ENCODE data around the gene RASSF8. TPM values are rescaled to one million over a fixed set of nuclear protein-coding genes. Genes with fewer than 3 reads are reported as not detected.

Gene RASSF8
- total and polyA plus RNA-seq, 10 donors = 1.4 to 38.0 (median 10.9) TPM

- Histone ChIP-seq H3K27me3 (replicated peaks in 1 of 7) (no peaks in the 10 kb centered on the region), H3K27ac (no peak overlapping the region), H3K4me1 (no peaks in the 10 kb centered on the region), H3K36me3 (no peaks in the 10 kb centered on the region), H3K4me3 (no peak overlapping the region), H3K9me3 (no peaks in the 10 kb centered on the region)
- TF ChIP-seq CTCF (IDR thresholded peaks at IDR 0.05 in 8 of 11, conservative IDR thresholded peaks at IDR 0.05 in 3 of 11) = no peak
- no peak for TF ChIP-seq POLR2A (IDR thresholded peaks at IDR 0.05)
- no peak for TF ChIP-seq POLR2AphosphoS5 (IDR thresholded peaks at IDR 0.05)
- 86 to 94% (median 90%) methylated on average over 8 of the region's 8 CpGs for WGBS, 5 donors
- DNase-seq = no peak
- intact Hi-C loops (cut with DNase I; ENCODE audit: low total_unique reads) = no loop called here
Observed at GRCh38 chr12:26058308-26058707, 99.8 kb downstream of the RASSF8 start.

GRCh38 chr12:26058818-26059217 is 100.3 kb downstream of the RASSF8 start:
- Histone ChIP-seq H3K27ac (no peak overlapping the region), H3K36me3 (no peaks in the 10 kb centered on the region), H3K4me3 (no peak overlapping the region), H3K27me3 (replicated peaks in 1 of 7) (no peaks in the 10 kb centered on the region), H3K9me3 (no peaks in the 10 kb centered on the region), H3K4me1 (no peaks in the 10 kb centered on the region)
- intact Hi-C loops (cut with DNase I; ENCODE audit: low total_unique reads) = no loop called here
- no peak for DNase-seq
- no peak for TF ChIP-seq POLR2A (IDR thresholded peaks at IDR 0.05)
- TF ChIP-seq CTCF (IDR thresholded peaks at IDR 0.05 in 8 of 11, conservative IDR thresholded peaks at IDR 0.05 in 3 of 11) = no peak
- no peak for TF ChIP-seq POLR2AphosphoS5 (IDR thresholded peaks at IDR 0.05)
- 45 to 70% (median 67%) methylated on average over 1 of the region's 1 CpG for WGBS, 5 donors

- intact Hi-C loops (cut with DNase I; ENCODE audit: low total_unique reads) = no loop called here
- TF ChIP-seq CTCF (IDR thresholded peaks at IDR 0.05 in 8 of 11, conservative IDR thresholded peaks at IDR 0.05 in 3 of 11) (no peak), POLR2AphosphoS5 (IDR thresholded peaks at IDR 0.05) (no peak), POLR2A (IDR thresholded peaks at IDR 0.05) (no peak)
- WGBS, 5 donors = 90 to 97% (median 93%) methylated on average over 3 of the region's 3 CpGs
Observed at GRCh38 chr12:26062006-26062405, 103.5 kb downstream of the RASSF8 start.

GRCh38 chr12:26062566-26062965 is 104.1 kb downstream of the RASSF8 start:
- Histone ChIP-seq H3K27ac (no peak overlapping the region), H3K4me3 (no peak overlapping the region), H3K4me1 (no peaks in the 10 kb centered on the region), H3K36me3 (no peaks in the 10 kb centered on the region), H3K27me3 (replicated peaks in 1 of 7) (no peaks in the 10 kb centered on the region), H3K9me3 (no peaks in the 10 kb centered on the region)
- 47 to 71% (median 59%) methylated on average over 4 of the region's 4 CpGs for WGBS, 5 donors
- DNase-seq = no peak
- no peak for TF ChIP-seq POLR2AphosphoS5 (IDR thresholded peaks at IDR 0.05)
- TF ChIP-seq CTCF (IDR thresholded peaks at IDR 0.05 in 8 of 11, conservative IDR thresholded peaks at IDR 0.05 in 3 of 11) = no peak
- no peak for TF ChIP-seq POLR2A (IDR thresholded peaks at IDR 0.05)
- intact Hi-C loops (cut with DNase I; ENCODE audit: low total_unique reads) = no loop called here

More at GRCh38 chr12:26062006-26062405, 103.5 kb downstream of the RASSF8 start:
- no peaks in the 10 kb centered on the region for H3K27me3 ChIP-seq (replicated peaks in 1 of 7)
- no peaks in the 10 kb centered on the region for H3K4me1 ChIP-seq
- H3K27ac ChIP-seq = no peak overlapping the region
- no peaks in the 10 kb centered on the region for H3K9me3 ChIP-seq
- no peak overlapping the region for H3K4me3 ChIP-seq
- no peaks in the 10 kb centered on the region for H3K36me3 ChIP-seq
- DNase-seq = no peak

All from spleen (tissue), 11 donors.